GM19239 (cell line): ENCODE results near the gene SLC25A18.
"Not testable (repeated sequence)": the region's sequence is repeated elsewhere in the genome, so short reads cannot be mapped to it uniquely, and the experiment has no call there.

Experiments
- DNase-seq: peaks from one replicate; pipeline ENCODE4 v3.0.0; 2011; ENCODE audit warnings: low spot score; ENCODE audit not compliant: insufficient read length
- FAIRE-seq: peaks from 2 replicates; lab custom pipeline; 2011; peaks lifted over from hg19 to GRCh38; lab: Jason Lieb, UNC

SLC25A18 gene

GRCh38 chr22:17562906-17563870 is at the start of gene SLC25A18:
Gene SLC25A18 (plus strand): TSS chr22:17563498. CDS start chr22:17579945, 16,447 bp downstream.
- FAIRE-seq (no peak), DNase-seq (no peak)

- DNase-seq: no peak
- FAIRE-seq: no peak
These were observed 49.7 kb upstream of the SLC25A18 start for GRCh38 chr22:17513612-17514011.

GRCh38 chr22:17514084-17514483 is 49.2 kb upstream of the SLC25A18 start:
- no peak for DNase-seq
- no peak for FAIRE-seq

- FAIRE-seq (no peak), DNase-seq (no peak)
These were observed 44.9 kb upstream of the SLC25A18 start for GRCh38 chr22:17518406-17518805.

- not testable (repeated sequence) for DNase-seq, FAIRE-seq
These were observed 41.3 kb upstream of the SLC25A18 start for GRCh38 chr22:17521971-17522370.

- DNase-seq: no peak
- FAIRE-seq: no peak
These were observed 39.4 kb upstream of the SLC25A18 start for GRCh38 chr22:17523925-17524324.

GRCh38 chr22:17536269-17536668 is 27.0 kb upstream of the SLC25A18 start:
- FAIRE-seq (no peak), DNase-seq (no peak)

GRCh38 chr22:17537155-17537554 is 26.1 kb upstream of the SLC25A18 start:
- FAIRE-seq (no peak), DNase-seq (no peak)

- no peak for FAIRE-seq
- DNase-seq: no peak
These were observed 22.8 kb upstream of the SLC25A18 start for GRCh38 chr22:17540481-17540880.

- FAIRE-seq (no peak), DNase-seq (no peak)
These were observed 21.8 kb upstream of the SLC25A18 start for GRCh38 chr22:17541476-17541875.

- FAIRE-seq: no peak
- no peak for DNase-seq
These were observed 20.8 kb upstream of the SLC25A18 start for GRCh38 chr22:17542452-17542851.

- FAIRE-seq (no peak), DNase-seq (no peak)
These were observed 15.1 kb upstream of the SLC25A18 start for GRCh38 chr22:17548010-17548755.

GRCh38 chr22:17548756-17549035 is 14.6 kb upstream of the SLC25A18 start:
- DNase-seq: no peak
- FAIRE-seq: no peak

GRCh38 chr22:17549183-17549582 is 14.1 kb upstream of the SLC25A18 start:
- FAIRE-seq: no peak
- no peak for DNase-seq

GRCh38 chr22:17549655-17550054 is 13.6 kb upstream of the SLC25A18 start:
- FAIRE-seq: no peak

GRCh38 chr22:17552737-17553136 is 10.6 kb upstream of the SLC25A18 start:
- FAIRE-seq: no peak
- DNase-seq: no peak

More at GRCh38 chr22:17549655-17550054, 13.6 kb upstream of the SLC25A18 start:
- DNase-seq: no peak

GRCh38 chr22:17554814-17555213 is 8.5 kb upstream of the SLC25A18 start:
- no peak for FAIRE-seq
- no peak for DNase-seq

GRCh38 chr22:17559188-17559587 is 4.1 kb upstream of the SLC25A18 start:
- DNase-seq (no peak), FAIRE-seq (no peak)

- DNase-seq: no peak
- FAIRE-seq: no peak
These were observed 666 bp downstream of the SLC25A18 start for GRCh38 chr22:17563936-17564391.

GRCh38 chr22:17566016-17566687 is 2.9 kb downstream of the SLC25A18 start:
- FAIRE-seq, DNase-seq: not testable (repeated sequence)

GRCh38 chr22:17566776-17567175 is 3.5 kb downstream of the SLC25A18 start:
- DNase-seq (no peak), FAIRE-seq (no peak)
